IMR-90 (cell line): ENCODE results near the gene ASXL1. TPM values are rescaled to one million over a fixed set of nuclear protein-coding genes. Genes with fewer than 3 reads are reported as not detected.

Experiments
- ATAC-seq: fragments of 200-7000 bp; cut with Tn5 transposase; 2 replicates; pipeline ENCODE4 v1.9.1; 2020; ENCODE audit warnings: low read depth, mild to moderate bottlenecking, moderate library complexity
- BruUV-seq: library from RNA; stranded (reverse); fragments of 400-500 nt; replicated peaks from 2 replicates; lab custom pipeline; 2021; lab: Mats Ljungman, UMichigan
- CTCF ChIA-PET: fragments of 300-600 bp; formaldehyde crosslinking; extraction: SDS; loops from one replicate; lab custom pipeline; 2021; ENCODE audit warnings: antibody characterized with exemption; lab: Yijun Ruan, JAX
- POLR2A ChIA-PET: fragments of 300-600 bp; sonication (Branson Sonifier 250); formaldehyde crosslinking; loops from one replicate; lab custom pipeline; 2022; ENCODE audit warnings: antibody characterized with exemption; ENCODE audit not compliant: unreplicated experiment; lab: Charles Lee
- DNase-seq: peaks from one replicate; pipeline ENCODE4 v3.0.0; 2013
- H2AFZ ChIP-seq: replicated peaks from 2 replicates; pipeline ENCODE3; 2013; ENCODE audit warnings: low read length, mild to moderate bottlenecking; ENCODE audit not compliant: poor library complexity
- H2AK5ac ChIP-seq: 2 replicates; pipeline ENCODE4 v1.6.1; 2013; ENCODE audit warnings: low read depth, low read length, inconsistent platforms
- H2AK9ac ChIP-seq: replicated peaks from 2 replicates; pipeline ENCODE3; 2013; ENCODE audit warnings: mild to moderate bottlenecking, low read depth, low read length, moderate library complexity; ENCODE audit not compliant: poor library complexity
- H2BK120ac ChIP-seq: 2 replicates; pipeline ENCODE4 v1.6.1; 2013; ENCODE audit warnings: low read depth, low read length, inconsistent platforms
- H2BK15ac ChIP-seq: 3 replicates; pipeline ENCODE4 v1.6.1; 2013; ENCODE audit warnings: low read depth, low read length, inconsistent platforms
- H2BK20ac ChIP-seq: 2 replicates; pipeline ENCODE4 v1.6.1; 2013; ENCODE audit warnings: low read depth, mild to moderate bottlenecking, inconsistent platforms, low read length, moderate library complexity
- H2BK5ac ChIP-seq: 2 replicates; pipeline ENCODE4 v1.6.1; 2013; ENCODE audit warnings: mild to moderate bottlenecking, low read depth, low read length, inconsistent platforms; ENCODE audit not compliant: poor library complexity, severe bottlenecking
- H3K14ac ChIP-seq: replicated peaks from 2 replicates; pipeline ENCODE4 v1.6.1; 2013; ENCODE audit warnings: low read depth, low read length, inconsistent platforms
- H3K18ac ChIP-seq: 2 replicates; pipeline ENCODE4 v1.6.1; 2013; ENCODE audit warnings: low read depth, low read length, control low read depth
- H3K23ac ChIP-seq: 2 replicates; pipeline ENCODE4 v1.6.1; 2013; ENCODE audit warnings: low read depth, low read length, inconsistent platforms
- H3K27ac ChIP-seq: 2 replicates; pipeline ENCODE4 v1.5.1; 2013; ENCODE audit warnings: mild to moderate bottlenecking, control low read depth, low read length; ENCODE audit not compliant: insufficient read depth
- H3K27me3 ChIP-seq: 2 replicates; pipeline ENCODE4 v1.6.1; 2013; ENCODE audit warnings: low read length; ENCODE audit not compliant: control insufficient read depth, insufficient read depth
- H3K36me3 ChIP-seq: 2 replicates; pipeline ENCODE4 v1.6.1; 2013; ENCODE audit warnings: low read length, mixed read lengths; ENCODE audit not compliant: control insufficient read depth, insufficient read depth
- H3K4ac ChIP-seq: 2 replicates; pipeline ENCODE4 v1.6.1; 2013; ENCODE audit warnings: low read depth, low read length, inconsistent platforms
- H3K4me1 ChIP-seq: 2 replicates; pipeline ENCODE4 v1.6.1; 2013; ENCODE audit warnings: low read length, mixed read lengths; ENCODE audit not compliant: control insufficient read depth, insufficient read depth
- H3K4me2 ChIP-seq: 2 replicates; pipeline ENCODE4 v1.6.1; 2013; ENCODE audit warnings: low read depth, mild to moderate bottlenecking, control low read depth, low read length, moderate library complexity
- H3K4me3 ChIP-seq: 2 replicates; pipeline ENCODE4 v1.5.1; 2013; ENCODE audit warnings: low read depth, mild to moderate bottlenecking, control low read depth, low read length, moderate library complexity; ENCODE audit not compliant: insufficient read depth
- H3K56ac ChIP-seq: 2 replicates; pipeline ENCODE4 v1.6.1; 2013; ENCODE audit warnings: low read length, inconsistent platforms; ENCODE audit not compliant: insufficient read depth; ENCODE audit errors: extremely low read depth
- H3K79me1 ChIP-seq, 2 experiments: 2 replicates each; pipeline ENCODE4 v1.6.1; 2013; ENCODE audit warnings: low read length in 2 of 2, inconsistent platforms in 1 of 2, low read depth in 1 of 2
- H3K9ac ChIP-seq: 2 replicates; pipeline ENCODE4 v1.6.1; 2013; ENCODE audit warnings: low read depth, low read length, control low read depth
- H3K9me1 ChIP-seq: 2 replicates; pipeline ENCODE4 v1.6.1; 2013; ENCODE audit warnings: low read length, inconsistent platforms; ENCODE audit not compliant: insufficient read depth
- H3K9me3 ChIP-seq: 2 replicates; pipeline ENCODE4 v1.6.1; 2013; ENCODE audit warnings: low read length; ENCODE audit not compliant: control insufficient read depth, insufficient read depth
- H4K20me1 ChIP-seq: 2 replicates; pipeline ENCODE4 v1.6.1; 2013; ENCODE audit warnings: low read length, inconsistent platforms; ENCODE audit not compliant: insufficient read depth
- H4K5ac ChIP-seq: 2 replicates; pipeline ENCODE4 v1.6.1; 2013; ENCODE audit warnings: mild to moderate bottlenecking, low read depth, low read length, control low read depth
- H4K8ac ChIP-seq, 2 experiments: 2 replicates each; pipeline ENCODE4 v1.6.1; 2013; ENCODE audit warnings: low read depth in 2 of 2, low read length in 2 of 2, control low read depth in 1 of 2, inconsistent platforms in 1 of 2
- H4K91ac ChIP-seq: 2 replicates; pipeline ENCODE4 v1.6.1; 2013; ENCODE audit warnings: low read depth, low read length, inconsistent platforms; ENCODE audit not compliant: insufficient read depth
- BHLHE40 ChIP-seq: fragments of 150-350 bp; IDR thresholded peaks from 2 replicates; pipeline ENCODE4 v1.6.1; 2016; ENCODE audit warnings: mild to moderate bottlenecking, low read depth, low read length
- CEBPB ChIP-seq: IDR thresholded peaks from 2 replicates; pipeline ENCODE4 v1.6.1; 2012; ENCODE audit warnings: low read depth, low read length, improper control_type of control experiment
- CHD1 ChIP-seq: IDR thresholded peaks from 2 replicates; pipeline ENCODE4 v1.6.1; 2012; ENCODE audit warnings: low read depth, low read length, improper control_type of control experiment
- FOS ChIP-seq: fragments of 150-350 bp; IDR thresholded peaks from 2 replicates; pipeline ENCODE4 v1.6.1; 2016; ENCODE audit warnings: low read depth, low read length
- MAFK ChIP-seq: IDR thresholded peaks from 2 replicates; pipeline ENCODE4 v1.6.1; 2012; ENCODE audit warnings: low read depth, low read length, improper control_type of control experiment
- MAZ ChIP-seq: IDR thresholded peaks from 2 replicates; pipeline ENCODE4 v1.6.1; 2012; ENCODE audit warnings: low read depth, mild to moderate bottlenecking, low read length, improper control_type of control experiment, moderate library complexity, borderline replicate concordance
- MXI1 ChIP-seq: IDR thresholded peaks from 2 replicates; pipeline ENCODE4 v1.6.1; 2012; ENCODE audit warnings: low read depth, mild to moderate bottlenecking, low read length, moderate library complexity, borderline replicate concordance
- POLR2A ChIP-seq: IDR thresholded peaks from 2 replicates; pipeline ENCODE4 v1.6.1; 2012; ENCODE audit warnings: mild to moderate bottlenecking, low read depth, low read length
- RAD21 ChIP-seq: IDR thresholded peaks from 2 replicates; pipeline ENCODE4 v1.6.1; 2012; ENCODE audit warnings: low read length, improper control_type of control experiment
- RCOR1 ChIP-seq: IDR thresholded peaks from 2 replicates; pipeline ENCODE4 v1.6.1; 2012; ENCODE audit warnings: mild to moderate bottlenecking, low read length, improper control_type of control experiment; ENCODE audit not compliant: insufficient replicate concordance
- RFX5 ChIP-seq: IDR thresholded peaks from 2 replicates; pipeline ENCODE4 v1.8.0; 2012; ENCODE audit warnings: low read depth, mild to moderate bottlenecking, low read length, moderate library complexity
- SMC3 ChIP-seq: fragments of 150-350 bp; IDR thresholded peaks from 2 replicates; pipeline ENCODE4 v1.6.1; 2016; ENCODE audit warnings: low read depth, mild to moderate bottlenecking, antibody characterized with exemption, low read length, moderate library complexity
- WGBS, 2 experiments: methylation state at CpG; one replicate each; pipeline versions ENCODE4 v1.1.5 to v1.1.7; 2013; ENCODE audit warnings: missing lambda C conversion rate in 2 of 2; ENCODE audit not compliant: insufficient read length in 1 of 2; ENCODE audit errors: extremely low coverage in 2 of 2; 5-methylcytosine and 5-hydroxymethylcytosine counted together
- dilution Hi-C: fragments of 300-500 bp; cut with HindIII; formaldehyde crosslinking; loops from one replicate; pipeline ENCODE4 v1.14.3; 2018; ENCODE audit warnings: low sequenced_read_pairs; ENCODE audit not compliant: unreplicated experiment
- in situ Hi-C: fragments of 300-500 bp; cut with MboI; formaldehyde crosslinking; loops from 3 replicates; pipeline ENCODE4 v1.14.3; 2019; ENCODE audit warnings: low sequenced_read_pairs, inconsistent platforms, mixed read lengths
- intact Hi-C: fragments of 100-400 bp; cut with micrococcal nuclease; formaldehyde crosslinking; loops from 2 replicates; pipeline ENCODE4 v1.10.0; 2022
- polyA plus RNA-seq, 3 experiments: library from polyadenylated mRNA; depleted of rRNA; stranded (reverse); fragments of >200 nt; gene quantifications; 2 replicates each; pipeline ENCODE4 v1.2.3, GENCODE V29; 2012; ENCODE audit warnings: low replicate concordance in 1 of 3
- total RNA-seq: library from RNA; depleted of rRNA; stranded (reverse); fragments of >200 nt; gene quantifications from 2 replicates; pipeline ENCODE4 v1.2.3, GENCODE V29; 2012
- TF ChIP-seq, protein P1 (sequence below): conservative IDR thresholded peaks from 2 replicates; pipeline ENCODE4 v1.5.1; 2012; ENCODE audit warnings: mild to moderate bottlenecking, low read depth, low read length, improper control_type of control experiment
- TF ChIP-seq, protein P2 (sequence below): fragments of 150-350 bp; IDR thresholded peaks from 2 replicates; pipeline ENCODE4 v1.6.1; 2016; ENCODE audit warnings: low read depth, mild to moderate bottlenecking, low read length, moderate library complexity, borderline replicate concordance
- TF ChIP-seq, protein P3 (sequence below): fragments of 150-350 bp; IDR thresholded peaks from 2 replicates; pipeline ENCODE4 v1.6.1; 2017; ENCODE audit warnings: mild to moderate bottlenecking, antibody characterized with exemption, low read length, low read depth

Gene ASXL1
- total and polyA plus RNA-seq, 2 of the 4 experiments (the other 2 are of a cell fraction) = 29.9 to 37.1 TPM

DNA sequence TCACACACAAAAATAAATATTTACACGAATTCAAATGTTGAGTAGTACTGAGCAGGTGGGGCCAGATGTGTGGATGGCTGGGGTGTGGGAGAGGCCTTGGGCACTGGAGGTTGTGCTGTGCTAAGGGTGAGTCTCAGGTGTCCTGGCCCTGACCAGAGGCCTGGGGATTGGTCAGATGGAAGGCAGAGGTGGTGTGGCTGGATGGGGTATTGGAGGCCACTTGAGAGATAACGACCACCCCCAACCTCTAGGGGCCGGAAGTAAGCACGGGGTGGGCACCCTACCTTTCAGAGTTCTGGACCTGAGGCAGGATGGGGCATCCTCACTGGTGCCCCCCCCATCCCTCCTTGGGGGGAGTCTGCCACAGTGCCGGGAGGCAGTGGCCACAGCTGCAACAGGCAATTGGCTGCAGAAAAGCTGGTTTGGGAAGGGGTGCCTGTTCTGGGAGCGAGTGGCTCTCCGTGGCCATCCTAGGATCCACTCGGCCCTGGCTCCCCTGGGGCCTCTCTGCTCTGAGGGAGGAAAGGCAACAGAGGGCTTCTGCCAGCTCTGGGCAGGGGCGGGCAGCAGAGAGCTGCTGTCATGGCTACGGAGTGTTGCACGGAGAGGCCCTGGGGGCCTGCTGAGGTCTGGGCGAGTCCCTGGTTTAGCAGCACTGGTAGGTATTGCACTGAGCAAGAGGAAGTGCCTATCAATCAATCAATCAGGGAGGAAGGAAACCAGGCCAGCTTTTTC lies 87.6 kb downstream of the ASXL1 start:
- DNase-seq = no peak
- TF ChIP-seq, protein P1, sequence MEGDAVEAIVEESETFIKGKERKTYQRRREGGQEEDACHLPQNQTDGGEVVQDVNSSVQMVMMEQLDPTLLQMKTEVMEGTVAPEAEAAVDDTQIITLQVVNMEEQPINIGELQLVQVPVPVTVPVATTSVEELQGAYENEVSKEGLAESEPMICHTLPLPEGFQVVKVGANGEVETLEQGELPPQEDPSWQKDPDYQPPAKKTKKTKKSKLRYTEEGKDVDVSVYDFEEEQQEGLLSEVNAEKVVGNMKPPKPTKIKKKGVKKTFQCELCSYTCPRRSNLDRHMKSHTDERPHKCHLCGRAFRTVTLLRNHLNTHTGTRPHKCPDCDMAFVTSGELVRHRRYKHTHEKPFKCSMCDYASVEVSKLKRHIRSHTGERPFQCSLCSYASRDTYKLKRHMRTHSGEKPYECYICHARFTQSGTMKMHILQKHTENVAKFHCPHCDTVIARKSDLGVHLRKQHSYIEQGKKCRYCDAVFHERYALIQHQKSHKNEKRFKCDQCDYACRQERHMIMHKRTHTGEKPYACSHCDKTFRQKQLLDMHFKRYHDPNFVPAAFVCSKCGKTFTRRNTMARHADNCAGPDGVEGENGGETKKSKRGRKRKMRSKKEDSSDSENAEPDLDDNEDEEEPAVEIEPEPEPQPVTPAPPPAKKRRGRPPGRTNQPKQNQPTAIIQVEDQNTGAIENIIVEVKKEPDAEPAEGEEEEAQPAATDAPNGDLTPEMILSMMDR = no peak
- TF ChIP-seq RFX5 = no peak
- TF ChIP-seq MAZ = no peak
- TF ChIP-seq RCOR1 = no peak
- TF ChIP-seq, protein P2, sequence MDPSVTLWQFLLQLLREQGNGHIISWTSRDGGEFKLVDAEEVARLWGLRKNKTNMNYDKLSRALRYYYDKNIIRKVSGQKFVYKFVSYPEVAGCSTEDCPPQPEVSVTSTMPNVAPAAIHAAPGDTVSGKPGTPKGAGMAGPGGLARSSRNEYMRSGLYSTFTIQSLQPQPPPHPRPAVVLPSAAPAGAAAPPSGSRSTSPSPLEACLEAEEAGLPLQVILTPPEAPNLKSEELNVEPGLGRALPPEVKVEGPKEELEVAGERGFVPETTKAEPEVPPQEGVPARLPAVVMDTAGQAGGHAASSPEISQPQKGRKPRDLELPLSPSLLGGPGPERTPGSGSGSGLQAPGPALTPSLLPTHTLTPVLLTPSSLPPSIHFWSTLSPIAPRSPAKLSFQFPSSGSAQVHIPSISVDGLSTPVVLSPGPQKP = no peak
- TF ChIP-seq FOS = no peak
- TF ChIP-seq BHLHE40 = no peak
- no peak for TF ChIP-seq MXI1
- TF ChIP-seq, protein P3, sequence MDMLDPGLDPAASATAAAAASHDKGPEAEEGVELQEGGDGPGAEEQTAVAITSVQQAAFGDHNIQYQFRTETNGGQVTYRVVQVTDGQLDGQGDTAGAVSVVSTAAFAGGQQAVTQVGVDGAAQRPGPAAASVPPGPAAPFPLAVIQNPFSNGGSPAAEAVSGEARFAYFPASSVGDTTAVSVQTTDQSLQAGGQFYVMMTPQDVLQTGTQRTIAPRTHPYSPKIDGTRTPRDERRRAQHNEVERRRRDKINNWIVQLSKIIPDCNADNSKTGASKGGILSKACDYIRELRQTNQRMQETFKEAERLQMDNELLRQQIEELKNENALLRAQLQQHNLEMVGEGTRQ = no peak
- no peak for TF ChIP-seq CHD1
- no peak for TF ChIP-seq RAD21
- no peak for TF ChIP-seq POLR2A
- no peak for TF ChIP-seq CEBPB
- no peak for TF ChIP-seq SMC3
- TF ChIP-seq MAFK = no peak

More for the DNA sequence above, 87.6 kb downstream of the ASXL1 start:
- H3K27ac ChIP-seq = no peak overlapping the region
- WGBS, 2 experiments = 53% methylated on average over 4 of the region's 12 CpGs; no CpG with 5 or more reads in 1 of the 2 experiments
- H2BK5ac ChIP-seq = no peak overlapping the region
- H2BK20ac ChIP-seq = no peak overlapping the region
- H3K4me1 ChIP-seq = 0 out of 2 replicates have a peak, but pooled peaks cover 2% of the 10 kb centered on the region
- no peak overlapping the region for H3K4ac ChIP-seq
- dilution Hi-C loops (no loop called here), in situ Hi-C loops (no loop called here), intact Hi-C loops (no loop called here)
- H2BK120ac ChIP-seq = no peak overlapping the region
- H4K20me1 ChIP-seq = peaks cover 37% of the 10 kb centered on the region
- ATAC-seq = 0 out of 2 replicates have a peak, but pooled peaks have one; percentile 4
- peaks cover 66% of the 10 kb centered on the region for H3K36me3 ChIP-seq
- no TSS peak for BruUV-seq
- no peaks in the 10 kb centered on the region for H3K27me3 ChIP-seq
- no peak overlapping the region for H4K91ac ChIP-seq
- ChIA-PET POLR2A (no interaction called here), CTCF (no interaction called here)
- no peak overlapping the region for H2AFZ ChIP-seq
- H3K56ac ChIP-seq = no peak overlapping the region
- H2BK15ac ChIP-seq = no peak overlapping the region
- H3K14ac ChIP-seq = no peak overlapping the region
- no peak overlapping the region for H3K9ac ChIP-seq
- no peaks in the 10 kb centered on the region for H3K9me3 ChIP-seq
- no peak overlapping the region for H4K8ac ChIP-seq
- peaks cover 15% of the 10 kb centered on the region for H3K9me1 ChIP-seq
- H3K18ac ChIP-seq = no peak overlapping the region
- H3K23ac ChIP-seq = no peak overlapping the region
- no peak overlapping the region for H2AK5ac ChIP-seq
- no peak overlapping the region for H3K4me2 ChIP-seq
- no peak overlapping the region for H4K5ac ChIP-seq
- no peak overlapping the region for H3K4me3 ChIP-seq
- peaks cover 23 to 63% of the 10 kb centered on the region in 2 experiments; a peak in 3 of 4 replicates for H3K79me1 ChIP-seq
- peak overlapping the region; percentile 4 for H2AK9ac ChIP-seq
